Stimulated activated CD4-positive, alpha-beta T cell treated with anti-CD3 and anti-CD28 coated beads, Interleukin-2, amount 100 ng/mL, for 4 hours (primary cell): Measurements from ENCODE around the gene USP20.

Source experiments
- DNase-seq: peaks from one replicate; pipeline ENCODE4 v3.0.0-alpha.2; 2020; ENCODE audit warnings: low read depth

The USP20 gene

DNA sequence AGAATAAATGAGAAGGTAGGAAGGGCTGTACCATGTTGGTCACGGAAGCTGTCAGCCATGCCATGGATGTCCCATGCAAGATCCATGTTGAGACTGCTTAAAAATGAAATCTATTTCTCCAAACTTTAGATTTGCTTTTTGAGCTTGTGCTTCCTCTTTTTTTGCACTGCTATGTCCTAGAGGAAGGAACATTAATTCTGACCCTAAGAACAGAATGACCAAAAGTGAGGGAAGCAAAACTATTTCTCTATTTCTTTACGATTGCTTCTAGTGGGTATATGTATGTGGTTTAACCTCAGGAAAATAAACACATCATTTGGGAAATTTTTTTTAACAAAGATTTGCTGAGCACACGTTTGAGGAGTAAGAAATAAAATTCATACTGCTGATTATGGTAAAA lies 84.6 kb downstream of the USP20 start:
- DNase-seq: no peak

DNA sequence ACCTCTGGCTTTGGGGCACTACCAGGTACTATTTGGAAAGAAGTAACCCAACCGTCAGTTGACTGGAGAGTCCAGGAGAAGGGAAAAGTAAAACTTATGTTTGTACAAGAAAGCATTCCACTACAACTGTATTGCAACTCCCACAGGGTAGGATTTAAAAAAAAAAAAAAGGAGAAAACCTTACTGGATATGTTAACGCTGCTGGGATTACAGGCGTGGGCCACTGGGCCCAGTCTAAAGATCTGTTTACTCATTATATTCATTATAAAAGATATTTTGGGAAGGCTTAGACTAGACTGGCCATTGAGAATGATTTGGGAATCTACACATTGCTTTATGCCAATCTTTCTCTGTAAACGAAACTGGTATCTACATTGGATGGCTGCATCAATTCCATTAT lies 86.6 kb downstream of the USP20 start:
- no peak for DNase-seq

DNA sequence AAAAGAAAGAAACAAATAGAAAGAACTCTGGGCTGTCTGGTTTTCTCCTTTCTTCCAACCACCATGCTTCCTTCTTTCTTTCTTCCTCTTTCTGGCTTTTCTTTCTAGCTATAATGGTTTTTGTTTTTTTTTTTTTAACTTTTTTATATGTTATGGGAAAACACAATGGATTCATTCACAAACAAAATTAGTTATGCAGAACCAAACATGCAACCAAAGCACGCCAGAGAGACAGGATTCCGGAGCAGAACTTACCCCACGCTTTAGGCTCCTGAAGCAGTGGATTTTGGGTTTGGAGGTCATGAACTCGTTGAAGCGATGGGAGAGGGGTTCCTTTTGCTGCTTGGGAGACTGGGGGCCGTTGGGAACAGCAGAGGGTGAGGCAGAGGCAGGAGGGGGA lies 88.3 kb downstream of the USP20 start:
- no peak for DNase-seq

DNA sequence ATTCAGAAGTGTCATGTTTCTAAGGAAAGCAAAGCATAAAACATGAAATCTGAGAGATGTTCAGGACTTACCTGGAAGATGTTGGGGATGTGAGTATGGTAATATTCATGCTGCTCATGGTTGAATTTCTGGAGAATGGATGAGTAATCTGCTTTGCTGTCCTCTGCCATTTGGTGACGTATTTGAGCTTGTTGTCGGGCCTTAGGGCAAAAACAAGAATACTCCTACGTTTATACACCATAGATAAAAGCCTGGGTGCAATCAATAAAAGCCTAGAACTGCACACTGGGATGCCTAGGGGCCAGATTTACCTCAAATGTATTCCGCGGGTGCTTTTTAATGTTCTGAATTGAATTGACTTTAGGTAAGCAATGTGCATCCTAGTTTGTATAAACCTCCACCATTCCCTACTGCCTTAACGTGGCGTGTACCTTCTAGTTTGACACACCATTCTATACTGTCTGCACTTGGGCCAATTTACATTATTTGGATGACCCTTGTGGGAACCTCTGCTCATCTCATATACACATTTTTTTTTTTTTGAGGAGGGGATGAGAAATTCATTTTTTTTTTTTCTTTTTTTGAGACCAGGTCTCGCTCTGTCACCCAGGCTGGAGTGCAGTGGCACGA lies 94.4 kb downstream of the USP20 start:
- no peak for DNase-seq

DNA sequence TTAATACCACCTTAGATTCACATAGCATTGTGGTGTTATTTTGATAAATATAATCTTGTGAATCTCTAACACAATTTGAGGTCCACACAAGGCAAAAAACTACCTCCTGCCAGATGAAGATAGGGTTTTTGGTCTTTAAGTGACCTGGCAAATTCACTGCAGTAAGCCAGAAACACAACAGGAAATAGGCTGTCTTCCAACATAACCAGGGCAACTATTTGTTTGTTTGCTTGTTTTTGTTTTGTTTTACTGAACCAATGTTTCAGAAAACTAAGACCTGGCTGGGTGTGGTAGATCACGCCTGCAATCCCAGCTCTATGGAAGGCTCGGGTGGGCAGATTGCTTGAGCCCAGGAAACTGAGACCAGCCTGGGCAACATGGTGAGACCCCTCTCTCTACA lies 95.5 kb downstream of the USP20 start:
- DNase-seq: no peak
